Rectal smooth muscle tissue (tissue), 1 donor: Measurements from ENCODE around the gene AMPH.
"Not testable (repeated sequence)": the region's sequence is repeated elsewhere in the genome, so short reads cannot be mapped to it uniquely, and the experiment has no call there.

ENCODE experiments used
- H3K27ac ChIP-seq: one replicate; pipeline ENCODE4 v1.7.0; 2013; ENCODE audit warnings: low read depth, low read length, inconsistent platforms
- H3K27me3 ChIP-seq: one replicate; pipeline ENCODE4 v1.7.0; 2013; ENCODE audit warnings: low read length; ENCODE audit not compliant: control insufficient read depth, insufficient read depth
- H3K36me3 ChIP-seq: one replicate; pipeline ENCODE4 v1.7.0; 2013; ENCODE audit warnings: low read length; ENCODE audit not compliant: control insufficient read depth, insufficient read depth
- H3K4me1 ChIP-seq: one replicate; pipeline ENCODE4 v1.7.0; 2013; ENCODE audit warnings: low read length; ENCODE audit not compliant: control insufficient read depth, insufficient read depth
- H3K4me3 ChIP-seq: one replicate; pipeline ENCODE4 v1.7.0; 2013; ENCODE audit warnings: low read length
- H3K9ac ChIP-seq: one replicate; pipeline ENCODE4 v1.7.0; 2013; ENCODE audit warnings: low read length

Gene AMPH

DNA sequence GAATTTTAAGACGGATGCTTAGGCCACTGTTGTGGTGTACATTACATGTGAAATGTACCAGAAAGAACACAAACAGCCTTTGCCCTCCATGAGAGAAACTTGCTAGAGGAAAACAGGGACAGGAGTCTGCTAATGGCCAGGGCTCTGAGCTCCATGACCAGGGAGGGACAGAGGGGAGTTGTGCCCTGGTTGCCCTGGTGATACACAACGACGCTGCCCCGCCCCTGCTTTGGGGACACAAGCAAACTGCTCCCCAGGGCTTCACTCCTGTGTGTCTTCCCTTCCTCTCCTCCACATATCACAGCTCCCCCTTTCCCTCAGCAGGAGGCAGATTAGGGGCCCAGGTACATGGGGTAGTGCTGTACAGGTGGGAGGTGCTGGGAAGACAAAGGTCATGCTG lies 36.2 kb downstream of the AMPH start:
- no peak overlapping the region for H3K27ac ChIP-seq
- H3K4me1 ChIP-seq = no peaks in the 10 kb centered on the region
- no peak overlapping the region for H3K4me3 ChIP-seq
- no peaks in the 10 kb centered on the region for H3K27me3 ChIP-seq
- H3K9ac ChIP-seq = no peak overlapping the region
- H3K36me3 ChIP-seq = no peaks in the 10 kb centered on the region

DNA sequence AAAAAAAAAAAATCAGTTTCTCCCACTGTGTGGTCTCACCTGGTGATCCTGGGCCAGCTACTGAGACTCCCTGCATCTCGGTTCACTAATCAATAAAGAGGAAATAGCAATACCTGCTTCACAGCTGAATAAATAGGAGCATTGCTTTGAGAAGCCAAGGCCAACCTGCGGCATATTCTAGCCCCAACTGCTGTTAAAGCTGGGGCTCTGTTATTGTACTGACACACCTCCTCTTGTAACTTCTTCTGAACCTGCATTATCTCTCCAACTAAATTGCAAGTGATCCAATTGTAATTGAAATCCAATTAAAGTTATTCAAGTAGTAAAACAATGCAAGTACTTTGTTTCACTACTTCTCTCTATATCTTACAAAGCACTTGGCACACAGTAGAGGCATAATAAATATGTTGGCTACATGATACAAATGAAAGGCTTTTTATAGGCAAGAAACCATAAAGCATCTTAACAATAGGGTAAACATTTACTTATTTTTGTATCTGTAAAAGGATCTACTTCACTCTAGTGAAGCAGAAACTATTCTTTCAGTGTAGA lies 38.4 kb downstream of the AMPH start:
- no peaks in the 10 kb centered on the region for H3K4me1 ChIP-seq
- no peak overlapping the region for H3K4me3 ChIP-seq
- H3K36me3 ChIP-seq = no peaks in the 10 kb centered on the region
- no peak overlapping the region for H3K9ac ChIP-seq
- H3K27me3 ChIP-seq = no peaks in the 10 kb centered on the region
- no peak overlapping the region for H3K27ac ChIP-seq

DNA sequence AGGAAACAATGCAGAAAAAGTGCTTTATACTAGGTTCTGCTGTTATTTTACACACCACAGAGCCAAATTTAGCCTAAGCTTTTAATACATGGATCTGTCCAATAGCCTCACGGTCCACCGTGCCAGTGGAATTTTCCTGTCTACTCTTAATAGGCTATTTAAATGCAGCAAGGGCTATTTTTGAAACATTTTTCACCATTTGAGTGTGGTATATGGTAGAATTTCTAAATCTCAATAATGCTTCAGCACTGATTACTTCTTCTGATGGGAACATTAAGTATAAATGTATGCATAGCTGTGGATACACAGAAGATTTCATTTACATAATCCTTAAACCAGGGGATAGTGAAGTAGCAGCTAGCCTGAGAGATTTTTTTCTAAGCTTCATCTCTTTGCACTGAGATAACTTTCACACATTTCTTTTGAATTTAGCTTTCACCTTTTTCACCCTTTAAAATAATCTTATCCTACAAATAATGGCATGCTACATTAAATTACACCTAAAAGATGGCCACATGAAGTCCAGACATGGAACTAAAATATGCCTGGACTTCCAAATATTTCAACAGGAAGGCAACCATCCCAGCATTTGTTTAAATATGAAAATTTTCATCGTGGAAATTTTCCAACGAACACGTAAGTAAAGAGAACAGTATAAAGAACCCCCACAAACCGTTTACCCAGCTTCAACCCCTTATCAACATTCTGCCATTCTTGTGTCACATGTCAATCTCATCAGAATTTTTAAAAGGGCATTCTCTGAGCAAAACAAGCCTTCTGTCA lies 45.4 kb downstream of the AMPH start:
- no peak overlapping the region for H3K4me3 ChIP-seq
- no peak overlapping the region for H3K27ac ChIP-seq
- H3K36me3 ChIP-seq = no peaks in the 10 kb centered on the region

DNA sequence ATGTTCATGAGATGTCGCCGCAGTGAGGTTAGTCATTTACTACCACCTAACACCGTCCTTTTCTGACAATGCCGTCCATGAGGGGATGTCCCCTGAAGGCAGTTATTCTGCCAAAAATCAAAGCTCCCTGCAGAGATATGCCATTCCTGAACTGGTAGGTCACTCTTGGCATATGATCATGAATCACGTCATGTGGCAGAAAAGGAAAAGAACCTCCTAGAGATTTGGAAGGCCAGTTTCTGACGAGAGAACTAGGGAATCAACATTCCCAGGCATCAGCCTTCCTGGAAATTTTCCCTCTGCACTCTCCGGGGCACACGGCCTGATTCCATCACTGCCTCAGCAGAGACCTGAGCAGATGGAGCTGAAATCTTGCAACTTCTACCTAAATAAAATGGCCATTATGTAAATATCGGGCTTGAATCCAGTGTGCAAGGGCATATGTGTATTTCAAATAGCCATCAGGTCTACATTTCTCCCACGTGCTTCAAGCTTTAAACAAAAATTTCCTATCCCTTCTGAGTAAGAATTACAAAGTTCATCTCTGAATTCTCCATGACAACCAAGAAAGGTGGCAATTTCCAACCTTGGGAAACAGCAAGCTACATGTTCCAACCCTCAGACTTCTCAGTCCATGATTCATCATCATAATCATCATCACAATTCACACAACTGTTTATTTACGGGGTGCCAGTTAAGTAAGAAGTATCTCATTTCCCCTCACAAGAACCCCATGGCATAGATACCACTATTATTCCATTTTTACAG lies 46.5 kb downstream of the AMPH start:
- Histone ChIP-seq H3K9ac (no peak overlapping the region), H3K27me3 (no peaks in the 10 kb centered on the region)

More for the DNA sequence above, 45.4 kb downstream of the AMPH start:
- Histone ChIP-seq H3K4me1 (no peaks in the 10 kb centered on the region), H3K9ac (no peak overlapping the region), H3K27me3 (no peaks in the 10 kb centered on the region)

DNA sequence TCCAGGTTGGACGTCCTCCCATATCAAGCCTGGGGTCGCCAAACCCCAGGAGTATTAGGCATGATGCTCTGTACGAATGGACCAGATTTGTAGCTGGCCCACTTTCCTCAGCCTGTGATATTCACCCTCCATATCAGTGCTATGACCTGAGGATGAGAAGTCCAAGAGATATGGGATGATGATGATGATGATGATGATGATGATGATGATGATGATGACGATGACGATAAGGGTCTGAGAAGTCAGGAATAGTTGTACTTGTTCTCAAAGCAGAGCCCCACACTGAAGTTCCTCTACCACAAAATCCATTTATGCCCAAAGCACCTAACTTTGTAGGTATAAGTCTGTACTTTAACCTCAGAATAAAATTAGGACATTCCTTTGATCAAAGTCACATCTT lies 50.7 kb downstream of the AMPH start:
- Histone ChIP-seq H3K27ac (no peak overlapping the region), H3K4me1 (no peaks in the 10 kb centered on the region), H3K9ac (no peak overlapping the region), H3K4me3 (no peak overlapping the region), H3K27me3 (no peaks in the 10 kb centered on the region), H3K36me3 (no peaks in the 10 kb centered on the region)

More for the DNA sequence above, 46.5 kb downstream of the AMPH start:
- no peaks in the 10 kb centered on the region for H3K4me1 ChIP-seq
- H3K27ac ChIP-seq = no peak overlapping the region
- H3K36me3 ChIP-seq = no peaks in the 10 kb centered on the region
- H3K4me3 ChIP-seq = no peak overlapping the region

DNA sequence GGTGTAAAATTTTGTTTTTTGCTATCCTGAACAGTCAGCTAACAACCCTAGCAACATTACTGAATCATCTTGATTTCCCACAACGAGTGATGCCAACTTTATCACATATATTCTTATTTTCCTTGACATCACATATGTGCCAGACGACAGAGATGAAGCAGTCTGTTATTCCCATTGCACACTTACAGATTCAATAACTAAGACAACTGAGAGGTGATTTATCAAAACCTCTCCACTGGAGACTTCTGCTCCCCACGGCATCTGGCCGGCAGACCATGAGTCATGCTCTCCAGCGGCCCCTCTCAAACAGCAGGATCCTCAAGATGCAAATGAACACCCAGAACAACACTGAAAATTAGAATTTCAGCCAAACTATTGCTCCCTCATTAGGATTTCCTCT lies 57.1 kb downstream of the AMPH start:
- Histone ChIP-seq H3K27ac (no peak overlapping the region), H3K27me3 (no peaks in the 10 kb centered on the region), H3K4me1 (no peaks in the 10 kb centered on the region), H3K36me3 (no peaks in the 10 kb centered on the region), H3K9ac (no peak overlapping the region), H3K4me3 (no peak overlapping the region)

DNA sequence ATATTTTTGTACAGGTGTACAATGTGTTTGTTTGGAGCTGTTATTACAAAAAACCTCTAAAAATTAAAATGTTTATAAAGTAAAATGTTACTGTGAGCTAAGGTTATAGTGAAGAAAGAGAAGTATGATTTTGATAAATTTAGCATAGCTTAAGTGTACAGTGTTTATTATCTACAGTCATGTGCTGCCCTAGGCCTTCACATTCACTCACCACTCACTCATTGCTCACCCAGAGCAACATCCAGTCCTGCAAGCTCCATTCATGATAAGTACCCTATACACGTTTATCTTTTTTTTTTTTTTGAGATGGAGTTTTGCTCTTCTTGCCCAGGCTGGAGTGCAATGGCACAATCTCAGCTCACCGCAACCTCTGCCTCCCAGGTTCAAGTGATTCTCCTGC lies 59.6 kb downstream of the AMPH start:
- not testable (repeated sequence) for H3K36me3 ChIP-seq, H3K27ac ChIP-seq, H3K9ac ChIP-seq, H3K27me3 ChIP-seq, H3K4me3 ChIP-seq, H3K4me1 ChIP-seq

DNA sequence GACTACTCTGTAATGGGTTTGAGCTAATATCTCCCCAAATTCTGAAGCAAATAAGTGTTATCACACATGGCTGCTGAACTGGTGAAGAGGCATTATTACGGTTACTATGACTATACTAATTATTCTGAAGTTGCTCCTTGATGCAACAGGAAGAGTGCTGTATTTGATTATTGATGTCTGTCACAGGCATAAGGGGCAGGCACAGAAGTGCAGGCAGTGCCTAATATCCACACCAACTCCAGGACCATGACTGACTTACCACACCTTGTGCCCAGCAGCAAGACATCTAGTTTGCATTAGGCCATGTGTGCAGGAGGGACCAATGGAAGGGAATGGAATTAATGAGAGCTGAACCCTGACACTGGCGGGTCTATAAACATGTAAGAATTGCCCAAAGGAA lies 62.7 kb downstream of the AMPH start:
- no peak overlapping the region for H3K9ac ChIP-seq
- H3K4me3 ChIP-seq = no peak overlapping the region
- no peaks in the 10 kb centered on the region for H3K27me3 ChIP-seq
- H3K27ac ChIP-seq = no peak overlapping the region
- no peaks in the 10 kb centered on the region for H3K36me3 ChIP-seq
- H3K4me1 ChIP-seq = no peaks in the 10 kb centered on the region

DNA sequence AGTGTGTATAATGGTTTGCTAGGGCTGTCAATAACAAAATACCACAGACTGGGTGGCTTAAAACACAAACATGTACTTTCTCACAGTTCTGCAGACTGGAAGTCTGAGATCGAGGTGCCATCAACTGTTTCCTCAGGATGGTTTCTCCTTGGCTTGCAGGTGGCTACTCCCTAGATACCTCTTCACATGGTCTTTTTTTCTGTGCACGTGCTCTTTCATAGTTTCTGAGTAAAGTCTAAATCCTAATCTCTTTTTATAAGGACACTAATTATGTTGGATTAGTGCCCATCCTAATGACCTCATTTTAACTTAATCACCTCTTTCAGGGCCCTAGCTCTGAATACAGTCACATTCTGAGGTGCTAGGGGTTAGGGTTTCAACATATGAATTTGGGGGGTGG lies 65.9 kb downstream of the AMPH start:
- no peak overlapping the region for H3K4me3 ChIP-seq
- H3K9ac ChIP-seq = no peak overlapping the region
- no peaks in the 10 kb centered on the region for H3K4me1 ChIP-seq
- no peaks in the 10 kb centered on the region for H3K27me3 ChIP-seq
- H3K27ac ChIP-seq = no peak overlapping the region
- no peaks in the 10 kb centered on the region for H3K36me3 ChIP-seq

DNA sequence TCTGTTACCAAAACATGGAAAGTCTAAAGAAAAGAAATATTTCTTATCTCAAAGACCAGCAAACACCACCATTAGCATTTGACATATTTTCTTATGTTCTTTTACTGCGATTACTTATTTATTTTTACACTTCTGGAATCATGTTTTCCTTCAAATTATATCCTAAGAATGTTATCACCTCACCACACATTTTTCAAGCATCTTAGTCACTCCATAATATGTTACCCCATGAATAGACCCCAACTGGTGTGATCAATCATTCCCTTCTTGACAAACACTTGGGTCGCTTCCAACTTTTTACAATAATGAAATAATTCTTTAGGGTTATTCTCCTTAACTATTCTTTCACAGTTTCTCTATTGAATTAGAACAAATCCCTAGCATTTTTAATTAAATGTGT lies 67.4 kb downstream of the AMPH start:
- H3K4me1 ChIP-seq = no peaks in the 10 kb centered on the region
- no peak overlapping the region for H3K4me3 ChIP-seq
- no peaks in the 10 kb centered on the region for H3K36me3 ChIP-seq
- H3K9ac ChIP-seq = no peak overlapping the region
- no peaks in the 10 kb centered on the region for H3K27me3 ChIP-seq
- H3K27ac ChIP-seq = no peak overlapping the region

DNA sequence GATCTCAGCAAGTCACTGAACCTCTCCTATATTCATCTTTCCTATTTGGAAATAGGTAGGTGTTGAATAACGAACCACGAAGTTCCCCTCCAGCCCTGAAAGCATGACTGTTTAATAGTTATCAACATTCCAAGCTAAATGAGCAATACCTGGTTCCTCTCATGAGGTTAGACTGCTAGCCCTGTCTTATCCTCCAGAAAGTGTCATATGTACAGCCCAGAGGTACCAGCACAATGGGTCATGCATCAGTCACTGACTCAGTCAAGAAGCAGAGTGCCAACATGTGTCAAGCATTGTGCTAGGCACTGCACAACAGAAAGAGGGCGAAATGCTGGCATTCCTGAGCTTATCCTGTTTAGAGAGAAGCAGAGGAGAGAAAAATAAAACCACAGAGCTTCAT lies 70.0 kb downstream of the AMPH start:
- Histone ChIP-seq H3K9ac (no peak overlapping the region), H3K27ac (no peak overlapping the region), H3K36me3 (no peaks in the 10 kb centered on the region), H3K4me1 (no peaks in the 10 kb centered on the region), H3K4me3 (no peak overlapping the region), H3K27me3 (no peaks in the 10 kb centered on the region)

DNA sequence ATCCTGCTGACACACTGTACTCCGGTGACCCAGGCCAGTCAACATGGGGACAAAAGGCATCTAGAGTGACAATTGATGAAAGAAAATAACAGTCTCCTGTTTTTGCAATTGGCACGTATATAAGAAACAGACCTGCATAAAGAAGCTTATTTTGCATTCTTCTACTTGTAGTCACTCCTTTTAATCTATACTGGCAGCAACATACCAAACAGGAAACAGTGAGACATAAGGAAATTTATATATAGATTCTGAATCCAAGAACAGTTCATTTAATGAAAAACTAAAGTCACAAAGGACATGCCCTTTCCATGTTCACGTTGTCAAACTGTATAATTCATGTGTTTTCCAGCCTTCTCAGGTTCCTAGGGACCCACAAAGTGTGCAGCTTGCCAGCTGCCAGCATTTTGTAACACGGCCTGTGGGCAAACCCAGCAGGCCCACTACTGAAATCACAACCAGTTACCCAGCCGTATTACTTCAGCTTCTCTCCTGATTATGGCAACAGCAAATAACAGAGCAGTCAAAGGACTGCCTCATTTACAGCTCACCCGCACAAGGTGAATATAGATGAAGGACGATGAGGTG lies 72.3 kb downstream of the AMPH start:
- no peaks in the 10 kb centered on the region for H3K4me1 ChIP-seq
- no peaks in the 10 kb centered on the region for H3K36me3 ChIP-seq
- H3K4me3 ChIP-seq = no peak overlapping the region
- no peak overlapping the region for H3K27ac ChIP-seq
- H3K9ac ChIP-seq = no peak overlapping the region
- H3K27me3 ChIP-seq = no peaks in the 10 kb centered on the region
